HG03039 (cell line): ENCODE data around the gene HBQ1.
"Not testable (repeated sequence)": the region's sequence is repeated elsewhere in the genome, so short reads cannot be mapped to it uniquely, and the experiment has no call there.

Experiments
- ATAC-seq: cut with Tn5 transposase; IDR thresholded peaks from one replicate; pipeline ENCODE4 v1.9.1; 2021; ENCODE audit warnings: mild to moderate bottlenecking, moderate library complexity; ENCODE audit not compliant: unreplicated experiment

The HBQ1 gene

GRCh38 chr16:175011-175949, 5.0 kb upstream of the HBQ1 start:
- ATAC-seq = no peak

- not testable (repeated sequence) for ATAC-seq
These were observed 4.3 kb upstream of the HBQ1 start for GRCh38 chr16:176006-176405.

GRCh38 chr16:176477-177382, 3.5 kb upstream of the HBQ1 start, which contains the start of gene HBA1:
Gene HBA1, plus strand, starts transcription at chr16:176680. Its CDS starts 37 bp downstream, at chr16:176717.
- not testable (repeated sequence) for ATAC-seq

- ATAC-seq = no peak
These were observed 2.9 kb upstream of the HBQ1 start for GRCh38 chr16:177394-177822.

GRCh38 chr16:177981-178667, 2.1 kb upstream of the HBQ1 start:
- no peak for ATAC-seq

- ATAC-seq = no peak
These were observed 1.6 kb upstream of the HBQ1 start for GRCh38 chr16:178668-179015.

- no peak for ATAC-seq
These were observed 807 bp upstream of the HBQ1 start for GRCh38 chr16:179211-180092.

- no peak for ATAC-seq
These were observed 664 bp downstream of the HBQ1 start for GRCh38 chr16:180681-181564.

- ATAC-seq = no peak
These were observed 1.3 kb downstream of the HBQ1 start for GRCh38 chr16:181565-182021.

GRCh38 chr16:183005-183404, 2.7 kb downstream of the HBQ1 start:
- ATAC-seq = no peak

- ATAC-seq = no peak
These were observed 5.0 kb downstream of the HBQ1 start for GRCh38 chr16:185213-185612.

- no peak for ATAC-seq
These were observed 5.4 kb downstream of the HBQ1 start for GRCh38 chr16:185691-186090.

GRCh38 chr16:187330-187729, 7.1 kb downstream of the HBQ1 start:
- no peak for ATAC-seq

GRCh38 chr16:188674-189073, 8.4 kb downstream of the HBQ1 start:
- no peak for ATAC-seq

- no peak for ATAC-seq
These were observed 9.4 kb downstream of the HBQ1 start for GRCh38 chr16:189604-190186.

- no peak for ATAC-seq
These were observed 11.6 kb downstream of the HBQ1 start for GRCh38 chr16:191831-192230.

- no peak for ATAC-seq
These were observed 12.4 kb downstream of the HBQ1 start for GRCh38 chr16:192686-193085.

- no peak for ATAC-seq
These were observed 13.2 kb downstream of the HBQ1 start for GRCh38 chr16:193441-193840.

- ATAC-seq = no peak
These were observed 14.3 kb downstream of the HBQ1 start for GRCh38 chr16:194516-194915.
